ENCODE results near the gene AP2B1. TPM values are rescaled to one million over a fixed set of nuclear protein-coding genes. Genes with fewer than 3 reads are reported as not detected.
"Not testable (repeated sequence)": the region's sequence is repeated elsewhere in the genome, so short reads cannot be mapped to it uniquely, and the experiment has no call there.

The AP2B1 gene
- total RNA-seq, 1 experiment from 2014 or later = 70.2 TPM

DNA sequence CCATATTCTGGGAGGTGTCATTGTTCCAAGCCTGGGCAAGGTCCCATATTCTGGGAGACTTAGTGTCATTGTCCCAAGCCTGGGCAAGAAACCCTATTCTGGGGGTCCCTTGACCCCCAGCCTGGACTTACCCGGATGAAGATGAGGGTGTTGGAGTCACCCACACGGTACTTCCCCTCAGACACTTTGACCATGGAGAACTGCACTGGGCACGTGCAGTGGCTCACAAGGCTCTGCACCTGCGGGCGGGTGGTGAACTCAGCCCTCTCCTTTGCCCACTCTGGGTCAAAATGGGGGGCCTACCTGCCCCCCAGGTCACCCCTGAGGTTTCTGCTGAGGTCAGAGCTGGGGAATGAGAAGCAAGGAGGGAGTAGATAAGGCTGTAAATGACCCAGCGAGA, 161.9 kb downstream of the AP2B1 start:
- POLR2A ChIA-PET (ENCODE audit: unreplicated experiment) = no interaction called here
- H3K4me2 ChIP-seq (ENCODE audit: low read length) = no peak overlapping the region
- no peaks in the 10 kb centered on the region for H3K27me3 ChIP-seq (ENCODE audit: low read length)
- H3K9me3 ChIP-seq (ENCODE audit: low read length) = no peaks in the 10 kb centered on the region
- DNase-seq (no peak), ATAC-seq (no peak)
- H3F3A ChIP-seq (ENCODE audit: low read length, unreplicated experiment) = no peaks in the 10 kb centered on the region
- no peaks in the 10 kb centered on the region for H4K20me1 ChIP-seq (ENCODE audit: low read length)
- H2AFZ ChIP-seq (ENCODE audit: low read length) = no peak overlapping the region
- H3K36me3 ChIP-seq (ENCODE audit: low read depth, low read length) = no peaks in the 10 kb centered on the region
- TF ChIP-seq EZH2phosphoT487 (IDR thresholded peaks at IDR 0.05; ENCODE audit: borderline replicate concordance, low read length) = no peak
- CTCF ChIA-PET = no interaction called here
- no peak overlapping the region for H3K4me3 ChIP-seq (ENCODE audit: low read length)
- H3K4me1 ChIP-seq (ENCODE audit: insufficient read depth, low read length) = no peaks in the 10 kb centered on the region
- no peak overlapping the region for H3K27ac ChIP-seq (ENCODE audit: low read length)
- no peaks in the 10 kb centered on the region for H3K79me2 ChIP-seq (ENCODE audit: low read length)
- BruUV-seq (replicated peaks) = no TSS peak
- intact Hi-C loops (cut with micrococcal nuclease) = no loop called here
- no peak overlapping the region for H3K9ac ChIP-seq (ENCODE audit: low read length)
- H3K9me2 ChIP-seq (replicated peaks; ENCODE audit: low read length) = no peaks in the 10 kb centered on the region

DNA sequence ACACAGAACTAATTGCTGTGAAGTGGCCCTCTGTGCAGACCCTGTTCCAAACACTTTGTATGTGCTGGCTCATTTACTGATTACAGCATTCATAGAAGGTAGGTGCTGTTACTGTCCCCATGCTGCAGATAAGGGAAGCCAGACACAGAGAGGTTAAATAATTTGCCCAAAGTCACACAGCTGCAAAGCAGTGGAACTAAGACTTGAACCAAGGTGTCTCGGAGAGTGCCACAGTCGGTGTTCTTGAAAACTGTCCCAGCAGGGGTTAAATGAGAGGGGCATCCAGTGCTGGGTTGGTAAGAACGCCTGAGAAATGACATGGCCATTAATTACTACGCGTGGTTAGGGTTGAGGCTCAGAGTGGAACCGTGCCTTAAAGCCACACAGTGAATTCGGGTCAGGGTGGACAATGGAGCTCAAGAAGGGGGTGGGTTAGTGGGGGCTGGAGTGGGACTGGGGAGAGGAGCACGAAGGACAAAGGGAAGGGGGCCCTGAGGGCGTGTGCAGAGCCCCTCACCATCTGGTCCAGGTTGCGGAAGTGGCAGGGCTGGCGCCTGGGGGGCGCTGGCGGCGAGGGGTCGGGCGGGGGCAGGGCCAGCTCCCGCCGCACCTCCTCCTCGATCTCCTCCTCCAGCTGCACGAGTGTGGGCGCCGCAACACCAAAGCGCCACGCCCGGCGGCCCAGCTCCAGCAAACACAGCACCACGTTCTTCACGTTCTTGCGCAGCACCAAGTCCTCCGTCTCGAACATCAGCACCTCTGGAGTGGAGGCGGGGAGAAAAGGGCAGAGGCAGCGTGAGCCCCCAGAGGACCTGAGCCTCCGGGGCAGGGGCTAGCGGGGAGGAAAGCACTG, 162.7 kb downstream of the AP2B1 start:
- POLR2A ChIA-PET (ENCODE audit: unreplicated experiment) = no interaction called here
- no peak overlapping the region for H3K4me3 ChIP-seq (ENCODE audit: low read length)
- no peak for ATAC-seq
- H3F3A ChIP-seq (ENCODE audit: low read length, unreplicated experiment) = no peaks in the 10 kb centered on the region
- no peaks in the 10 kb centered on the region for H3K9me2 ChIP-seq (replicated peaks; ENCODE audit: low read length)
- no peak overlapping the region for H3K27ac ChIP-seq (ENCODE audit: low read length)
- no peaks in the 10 kb centered on the region for H3K79me2 ChIP-seq (ENCODE audit: low read length)
- no TSS peak for BruUV-seq (replicated peaks)
- no peaks in the 10 kb centered on the region for H3K36me3 ChIP-seq (ENCODE audit: low read depth, low read length)
- intact Hi-C loops (cut with micrococcal nuclease) = no loop called here
- no peak overlapping the region for H2AFZ ChIP-seq (ENCODE audit: low read length)
- no peaks in the 10 kb centered on the region for H3K27me3 ChIP-seq (ENCODE audit: low read length)
- H3K9me3 ChIP-seq (ENCODE audit: low read length) = no peaks in the 10 kb centered on the region
- TF ChIP-seq EZH2 (IDR thresholded peaks at IDR 0.05; ENCODE audit: low read length, unreplicated experiment) (no peak), EZH2phosphoT487 (IDR thresholded peaks at IDR 0.05; ENCODE audit: borderline replicate concordance, low read length) (no peak)
- TF ChIP-seq, protein P1, sequence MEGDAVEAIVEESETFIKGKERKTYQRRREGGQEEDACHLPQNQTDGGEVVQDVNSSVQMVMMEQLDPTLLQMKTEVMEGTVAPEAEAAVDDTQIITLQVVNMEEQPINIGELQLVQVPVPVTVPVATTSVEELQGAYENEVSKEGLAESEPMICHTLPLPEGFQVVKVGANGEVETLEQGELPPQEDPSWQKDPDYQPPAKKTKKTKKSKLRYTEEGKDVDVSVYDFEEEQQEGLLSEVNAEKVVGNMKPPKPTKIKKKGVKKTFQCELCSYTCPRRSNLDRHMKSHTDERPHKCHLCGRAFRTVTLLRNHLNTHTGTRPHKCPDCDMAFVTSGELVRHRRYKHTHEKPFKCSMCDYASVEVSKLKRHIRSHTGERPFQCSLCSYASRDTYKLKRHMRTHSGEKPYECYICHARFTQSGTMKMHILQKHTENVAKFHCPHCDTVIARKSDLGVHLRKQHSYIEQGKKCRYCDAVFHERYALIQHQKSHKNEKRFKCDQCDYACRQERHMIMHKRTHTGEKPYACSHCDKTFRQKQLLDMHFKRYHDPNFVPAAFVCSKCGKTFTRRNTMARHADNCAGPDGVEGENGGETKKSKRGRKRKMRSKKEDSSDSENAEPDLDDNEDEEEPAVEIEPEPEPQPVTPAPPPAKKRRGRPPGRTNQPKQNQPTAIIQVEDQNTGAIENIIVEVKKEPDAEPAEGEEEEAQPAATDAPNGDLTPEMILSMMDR (conservative IDR thresholded peaks at IDR 0.05; ENCODE audit: low read depth, low read length) = no peak
- no peaks in the 10 kb centered on the region for H4K20me1 ChIP-seq (ENCODE audit: low read length)
- CTCF ChIA-PET = no interaction called here
- no peak overlapping the region for H3K9ac ChIP-seq (ENCODE audit: low read length)
- H3K4me2 ChIP-seq (ENCODE audit: low read length) = no peak overlapping the region
- H3K4me1 ChIP-seq (ENCODE audit: insufficient read depth, low read length) = no peaks in the 10 kb centered on the region
- DNase-seq = no peak

DNA sequence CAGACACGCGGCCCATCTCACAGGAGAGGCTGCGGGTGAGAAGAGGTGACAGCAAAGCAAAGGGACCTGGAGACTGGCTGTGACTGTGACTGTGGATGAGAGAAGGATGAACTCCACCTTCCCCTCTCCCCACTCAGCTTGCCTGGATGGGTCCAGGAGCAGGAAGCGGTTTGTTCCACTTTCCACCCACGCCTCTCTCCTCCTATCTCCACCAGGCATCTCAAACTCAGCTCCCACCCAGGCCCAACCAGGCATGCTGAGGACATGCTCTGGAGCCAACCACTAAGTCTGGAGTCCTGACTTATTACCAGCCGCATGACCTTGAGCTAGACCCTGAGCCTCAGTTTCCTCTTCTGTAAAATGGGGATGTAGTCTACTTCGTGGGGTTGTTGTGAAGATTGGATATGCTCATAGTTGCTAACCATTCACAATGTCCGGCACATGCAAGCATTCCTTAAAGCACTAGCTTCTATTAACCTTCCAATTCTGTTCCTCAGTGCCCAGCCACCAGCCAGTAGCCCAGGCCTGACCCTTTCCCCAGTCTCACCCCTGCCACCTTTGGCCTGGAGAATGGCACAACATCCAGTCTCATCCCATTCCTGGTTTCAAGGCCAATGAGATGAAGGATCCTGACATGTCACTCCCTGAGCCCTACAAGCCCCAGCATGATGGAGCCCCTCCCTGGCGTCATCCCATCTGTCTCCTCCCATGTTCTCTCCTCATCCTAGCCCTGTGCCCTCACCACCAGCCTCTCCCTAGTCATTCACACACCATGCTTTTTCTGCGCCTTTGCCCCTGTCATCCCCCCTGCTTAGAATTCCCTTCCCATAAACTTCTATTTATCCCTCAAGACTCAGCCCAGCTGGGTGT, 163.6 kb downstream of the AP2B1 start:
- no peaks in the 10 kb centered on the region for H3K9me2 ChIP-seq (replicated peaks; ENCODE audit: low read length)
- no peak overlapping the region for H2AFZ ChIP-seq (ENCODE audit: low read length)
- CTCF ChIA-PET = no interaction called here
- no peaks in the 10 kb centered on the region for H3K36me3 ChIP-seq (ENCODE audit: low read depth, low read length)
- no peak overlapping the region for H3K4me2 ChIP-seq (ENCODE audit: low read length)
- no peak overlapping the region for H3K27ac ChIP-seq (ENCODE audit: low read length)
- H3K4me3 ChIP-seq (ENCODE audit: low read length) = no peak overlapping the region
- intact Hi-C loops (cut with micrococcal nuclease) = no loop called here
- H4K20me1 ChIP-seq (ENCODE audit: low read length) = no peaks in the 10 kb centered on the region
- H3K27me3 ChIP-seq (ENCODE audit: low read length) = no peaks in the 10 kb centered on the region
- BruUV-seq (replicated peaks) = no TSS peak
- no peaks in the 10 kb centered on the region for H3K9me3 ChIP-seq (ENCODE audit: low read length)
- H3K79me2 ChIP-seq (ENCODE audit: low read length) = no peaks in the 10 kb centered on the region
- ATAC-seq (no peak), DNase-seq (no peak)
- H3F3A ChIP-seq (ENCODE audit: low read length, unreplicated experiment) = no peaks in the 10 kb centered on the region
- H3K9ac ChIP-seq (ENCODE audit: low read length) = no peak overlapping the region
- H3K4me1 ChIP-seq (ENCODE audit: insufficient read depth, low read length) = no peaks in the 10 kb centered on the region
- TF ChIP-seq, protein P1 (conservative IDR thresholded peaks at IDR 0.05; ENCODE audit: low read depth, low read length) = no peak
- TF ChIP-seq EZH2phosphoT487 (IDR thresholded peaks at IDR 0.05; ENCODE audit: borderline replicate concordance, low read length) (no peak), EZH2 (IDR thresholded peaks at IDR 0.05; ENCODE audit: low read length, unreplicated experiment) (no peak)
- POLR2A ChIA-PET (ENCODE audit: unreplicated experiment) = no interaction called here

DNA sequence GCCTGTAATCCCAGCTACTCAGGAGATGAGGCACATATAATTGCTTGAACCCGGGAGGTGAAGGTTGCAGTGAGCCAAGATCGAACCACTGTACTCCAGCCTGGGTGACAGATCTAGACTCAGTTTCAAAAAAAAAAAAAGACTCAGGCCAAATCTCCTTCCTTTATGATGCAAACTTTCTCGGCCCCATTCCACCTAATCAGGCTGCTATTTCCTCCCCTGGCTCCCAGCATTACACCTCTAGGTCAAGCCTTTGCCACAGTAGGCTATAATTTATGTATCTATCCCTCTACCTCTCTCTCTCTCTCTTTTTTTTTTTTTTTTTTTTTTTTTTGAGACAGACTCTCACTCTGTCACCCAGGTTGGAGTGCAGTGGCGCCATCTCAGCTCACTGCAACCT, 164.4 kb downstream of the AP2B1 start:
- H3K27ac ChIP-seq (ENCODE audit: low read length); H3K9me2 ChIP-seq (replicated peaks; ENCODE audit: low read length); CTCF ChIA-PET: not testable (repeated sequence)

More for the DNA sequence above, 164.4 kb downstream of the AP2B1 start:
- H3F3A ChIP-seq (ENCODE audit: low read length, unreplicated experiment); DNase-seq; H3K36me3 ChIP-seq (ENCODE audit: low read depth, low read length); H3K4me1 ChIP-seq (ENCODE audit: insufficient read depth, low read length); H2AFZ ChIP-seq (ENCODE audit: low read length); intact Hi-C loops (cut with micrococcal nuclease); POLR2A ChIA-PET (ENCODE audit: unreplicated experiment); ATAC-seq; H3K79me2 ChIP-seq (ENCODE audit: low read length); H4K20me1 ChIP-seq (ENCODE audit: low read length); H3K4me3 ChIP-seq (ENCODE audit: low read length); H3K4me2 ChIP-seq (ENCODE audit: low read length); BruUV-seq (replicated peaks); H3K9me3 ChIP-seq (ENCODE audit: low read length); H3K27me3 ChIP-seq (ENCODE audit: low read length); H3K9ac ChIP-seq (ENCODE audit: low read length): not testable (repeated sequence)

Data from PC-3 (cell line).